Sigmoid colon (tissue), 7 donors: ENCODE data around the gene RYR3. TPM values are rescaled to one million over a fixed set of nuclear protein-coding genes. Genes with fewer than 3 reads are reported as not detected.

Experiments used
- DNase-seq: peaks from one replicate; pipeline ENCODE4 v3.0.0-alpha.2; 2019
- H3K27ac ChIP-seq, 4 donors: fragments of 200-600 bp; sonication (generic); one replicate each; pipeline ENCODE4 v1.5.1; 2016 to 2019; ENCODE audit warnings: mild to moderate bottlenecking in 1 of 4
- H3K27me3 ChIP-seq, 3 donors: fragments of 200-600 bp; sonication (generic); one replicate each; pipeline ENCODE4 v1.5.1; 2019; ENCODE audit warnings: mild to moderate bottlenecking in 1 of 3
- H3K36me3 ChIP-seq, 4 donors: fragments of 200-600 bp; sonication (generic); one replicate each; pipeline ENCODE4 v1.5.1; 2016 to 2019
- H3K4me1 ChIP-seq, 4 donors: fragments of 200-600 bp; sonication (generic); one replicate each; pipeline ENCODE4 v1.5.1; 2017 to 2019
- H3K4me3 ChIP-seq, 4 donors: fragments of 200-600 bp; sonication (generic); one replicate each; pipeline ENCODE4 v1.5.1; 2017 to 2019; ENCODE audit warnings: mild to moderate bottlenecking in 2 of 4, moderate library complexity in 1 of 4
- H3K9me3 ChIP-seq, 4 donors: fragments of 200-600 bp in 3 of 4; sonication (generic) in 3 of 4; one replicate each; pipeline versions ENCODE4 v1.5.1 to v1.6.1; 2013 to 2019
- CTCF ChIP-seq, 4 experiments: fragments of 450-650 bp in 3 of 4; fragments of 200-600 bp in 1 of 4; IDR thresholded peaks; one replicate each; pipeline ENCODE4 v1.5.1; 2016 to 2019; ENCODE audit warnings: antibody characterized with exemption in 4 of 4, mild to moderate bottlenecking in 3 of 4, moderate library complexity in 2 of 4
- EP300 ChIP-seq, 4 donors: sonication (generic); formaldehyde crosslinking; IDR thresholded peaks; one replicate each; pipeline ENCODE4 v1.6.1; 2017; ENCODE audit warnings: antibody characterized with exemption in 4 of 4
- POLR2A ChIP-seq, 2 donors: fragments of 450-650 bp; IDR thresholded peaks; one replicate each; pipeline ENCODE4 v1.6.1; 2016; ENCODE audit warnings: antibody characterized with exemption in 2 of 2, mild to moderate bottlenecking in 2 of 2, moderate library complexity in 2 of 2
- POLR2AphosphoS5 ChIP-seq, 4 donors: sonication (generic); formaldehyde crosslinking; IDR thresholded peaks; one replicate each; pipeline ENCODE4 v1.6.1; 2017; ENCODE audit warnings: antibody characterized with exemption in 4 of 4
- WGBS, 2 donors: extraction: QIAGEN DNeasy Blood & Tissue Kit; methylation state at CpG; one replicate each; pipeline ENCODE4 v1.1.7; 2013; 5-methylcytosine and 5-hydroxymethylcytosine counted together
- intact Hi-C: fragments of 100-400 bp; cut with DNase I; formaldehyde crosslinking; loops from one replicate; pipeline ENCODE4 v1.15.1; 2023
- polyA plus RNA-seq, 3 donors: library from polyadenylated mRNA; stranded (reverse); fragments of 200-250 nt; gene quantifications; one replicate each; pipeline ENCODE4 v1.2.3, GENCODE V29; 2013
- total RNA-seq, 4 donors: library from RNA; depleted of rRNA; stranded (reverse); fragments of >200 nt; gene quantifications; one replicate each; pipeline ENCODE4 v1.1.0, GENCODE V29; 2016
- donor health status: healthy with polysubstance abuse.
- donor health status: Bipolar disorder and iron deficiency.
- donor health status: healthy.

Gene RYR3
- total and polyA plus RNA-seq, 7 donors, result 0.38 to 29.1 (median 10.5) TPM; not detected in 1

DNA sequence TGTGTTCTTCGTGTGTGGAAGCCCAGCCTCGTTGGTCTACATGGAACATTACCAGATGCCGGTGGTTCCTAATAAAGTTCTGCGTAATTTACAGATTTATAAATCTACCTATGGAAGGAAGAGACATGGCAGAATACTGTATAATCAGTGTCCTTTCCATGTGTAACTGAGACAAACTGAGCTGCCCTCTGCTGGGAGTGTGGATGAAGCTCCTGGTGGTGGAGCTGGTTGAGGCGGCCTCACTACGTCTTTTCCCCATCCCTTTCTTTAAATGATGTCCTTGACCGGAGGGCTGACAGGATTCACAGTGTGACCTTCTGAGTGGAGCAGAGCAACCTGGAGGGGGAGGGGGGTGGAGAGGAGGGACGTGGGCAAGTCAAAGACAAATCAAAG lies 390.5 kb downstream of the RYR3 start:
- intact Hi-C loops, result loop anchor here (2.0 to 5.0 kb wide), 3 partner anchors 392 to 612 kb away; no protein-coding TSS in a partner anchor
- DNase-seq, result no peak
- H3K9me3 ChIP-seq, result no peaks in the 10 kb centered on the region
- no peak overlapping the region for H3K27ac ChIP-seq
- H3K4me3 ChIP-seq, result no peak overlapping the region
- TF ChIP-seq EP300 (IDR thresholded peaks at IDR 0.05) (no peak), POLR2AphosphoS5 (IDR thresholded peaks at IDR 0.05) (no peak), CTCF (IDR thresholded peaks at IDR 0.05) (no peak), POLR2A (IDR thresholded peaks at IDR 0.05) (no peak)
- WGBS, 2 donors, result 75 to 88% methylated on average over 8 of the region's 8 CpGs
- no peaks in the 10 kb centered on the region for H3K27me3 ChIP-seq
- peaks cover 0 to 5% (median 0%) of the 10 kb centered on the region in 4 donors for H3K4me1 ChIP-seq
- peaks cover 0 to 7% (median 0%) of the 10 kb centered on the region in 4 donors for H3K36me3 ChIP-seq

DNA sequence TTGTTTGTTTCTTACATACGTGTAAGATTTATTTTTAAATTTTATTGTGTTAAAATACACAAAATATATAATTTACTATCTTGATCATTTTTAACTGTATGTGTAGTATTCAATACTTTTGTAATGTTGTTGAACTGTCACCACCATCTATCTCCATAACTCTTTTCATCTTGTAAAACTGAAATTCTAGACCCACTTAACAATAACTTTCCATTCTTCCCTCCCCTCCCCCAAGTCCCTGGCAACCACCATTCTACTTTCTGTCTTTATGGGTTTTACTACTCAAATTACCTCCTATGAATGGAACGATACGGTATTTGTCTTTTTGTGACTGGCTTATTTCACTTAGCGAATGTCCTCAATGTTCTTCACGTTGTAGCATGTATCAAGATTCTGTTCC lies 395.4 kb downstream of the RYR3 start:
- Histone ChIP-seq H3K27me3 (no peaks in the 10 kb centered on the region), H3K36me3 (peaks cover 0 to 19% (median 0%) of the 10 kb centered on the region in 4 donors), H3K27ac (no peak overlapping the region), H3K9me3 (peaks cover 0 to 5% (median 0%) of the 10 kb centered on the region in 4 donors), H3K4me3 (no peak overlapping the region), H3K4me1 (no peaks in the 10 kb centered on the region)
- TF ChIP-seq CTCF (IDR thresholded peaks at IDR 0.05) (no peak), EP300 (IDR thresholded peaks at IDR 0.05) (no peak), POLR2A (IDR thresholded peaks at IDR 0.05) (no peak), POLR2AphosphoS5 (IDR thresholded peaks at IDR 0.05) (no peak)
- DNase-seq, result no peak
- intact Hi-C loops, result no loop called here
- WGBS, 2 donors, result 68 to 83% methylated on average over 5 of the region's 5 CpGs

DNA sequence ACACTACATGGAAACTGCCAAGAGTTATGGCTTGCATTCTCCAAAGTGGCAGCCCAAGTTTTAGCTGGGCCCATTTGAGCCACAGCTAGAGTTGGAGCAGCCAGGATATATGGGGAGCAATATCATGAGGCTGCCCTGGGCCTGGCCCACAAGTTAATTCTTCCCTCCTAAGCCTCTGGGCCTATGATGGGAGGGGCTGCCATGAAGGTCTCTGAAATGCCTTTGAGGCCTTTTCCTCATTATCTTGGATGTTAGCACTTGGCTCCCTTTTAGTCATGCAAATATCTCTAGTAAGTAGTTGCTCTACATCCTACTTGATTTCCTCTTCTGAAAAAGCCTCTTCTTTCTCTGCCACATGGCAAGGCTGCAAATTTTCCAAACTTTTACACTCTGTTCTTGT lies 400.0 kb downstream of the RYR3 start:
- H3K27ac ChIP-seq, result no peak overlapping the region
- peaks cover 0 to 5% (median 0%) of the 10 kb centered on the region in 4 donors for H3K9me3 ChIP-seq
- TF ChIP-seq POLR2AphosphoS5 (IDR thresholded peaks at IDR 0.05) (no peak), POLR2A (IDR thresholded peaks at IDR 0.05) (no peak), EP300 (IDR thresholded peaks at IDR 0.05) (no peak), CTCF (IDR thresholded peaks at IDR 0.05) (no peak)
- intact Hi-C loops, result no loop called here
- no peaks in the 10 kb centered on the region for H3K4me1 ChIP-seq
- no peak overlapping the region for H3K4me3 ChIP-seq
- H3K27me3 ChIP-seq, result no peaks in the 10 kb centered on the region
- H3K36me3 ChIP-seq, result peaks cover 0 to 15% (median 0%) of the 10 kb centered on the region in 4 donors
- DNase-seq, result no peak

DNA sequence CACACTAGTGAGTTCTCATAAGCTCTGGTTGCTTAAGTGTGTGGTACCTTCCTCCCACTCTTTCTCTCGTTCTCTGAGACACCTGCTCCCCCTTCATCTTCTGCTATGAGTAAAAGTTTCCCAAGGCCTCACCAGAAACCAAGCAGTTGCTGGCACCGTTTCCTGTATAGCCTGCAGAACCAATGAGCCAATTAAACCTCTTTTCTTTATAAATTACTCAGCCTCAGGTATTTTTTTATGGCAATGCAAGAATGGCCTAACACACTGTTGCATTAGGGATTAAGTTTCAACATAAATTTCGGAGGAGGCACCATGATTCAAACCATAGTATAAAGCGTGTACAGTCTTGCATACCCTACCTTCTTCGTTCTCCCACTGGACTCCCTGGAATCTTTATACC lies 405.3 kb downstream of the RYR3 start:
- no peaks in the 10 kb centered on the region for H3K36me3 ChIP-seq
- H3K9me3 ChIP-seq, result no peaks in the 10 kb centered on the region
- 76 to 87% methylated on average over 5 of the region's 5 CpGs for WGBS, 2 donors
- no peak overlapping the region for H3K27ac ChIP-seq
- H3K4me1 ChIP-seq, result no peaks in the 10 kb centered on the region
- TF ChIP-seq POLR2AphosphoS5 (IDR thresholded peaks at IDR 0.05) (no peak), POLR2A (IDR thresholded peaks at IDR 0.05) (no peak), EP300 (IDR thresholded peaks at IDR 0.05) (no peak), CTCF (IDR thresholded peaks at IDR 0.05) (no peak)
- no peak for DNase-seq
- H3K4me3 ChIP-seq, result no peak overlapping the region
- intact Hi-C loops, result no loop called here
- H3K27me3 ChIP-seq, result no peaks in the 10 kb centered on the region

- WGBS, 2 donors, result 91 to 93% methylated on average over 5 of the region's 5 CpGs
- no peak for DNase-seq
- no peak overlapping the region for H3K27ac ChIP-seq
- H3K27me3 ChIP-seq, result no peaks in the 10 kb centered on the region
- TF ChIP-seq CTCF (IDR thresholded peaks at IDR 0.05) (no peak), EP300 (IDR thresholded peaks at IDR 0.05) (no peak), POLR2AphosphoS5 (IDR thresholded peaks at IDR 0.05) (no peak), POLR2A (IDR thresholded peaks at IDR 0.05) (no peak)
- H3K4me1 ChIP-seq, result no peaks in the 10 kb centered on the region
- intact Hi-C loops, result no loop called here
- no peaks in the 10 kb centered on the region for H3K9me3 ChIP-seq
- H3K36me3 ChIP-seq, result peaks cover 0 to 6% (median 0%) of the 10 kb centered on the region in 4 donors
- no peak overlapping the region for H3K4me3 ChIP-seq
Observed at GRCh38 chr15:33720952-33721351, 410.2 kb downstream of the RYR3 start.
